ENCODE data around the gene NKX2-3.

The NKX2-3 gene

DNA sequence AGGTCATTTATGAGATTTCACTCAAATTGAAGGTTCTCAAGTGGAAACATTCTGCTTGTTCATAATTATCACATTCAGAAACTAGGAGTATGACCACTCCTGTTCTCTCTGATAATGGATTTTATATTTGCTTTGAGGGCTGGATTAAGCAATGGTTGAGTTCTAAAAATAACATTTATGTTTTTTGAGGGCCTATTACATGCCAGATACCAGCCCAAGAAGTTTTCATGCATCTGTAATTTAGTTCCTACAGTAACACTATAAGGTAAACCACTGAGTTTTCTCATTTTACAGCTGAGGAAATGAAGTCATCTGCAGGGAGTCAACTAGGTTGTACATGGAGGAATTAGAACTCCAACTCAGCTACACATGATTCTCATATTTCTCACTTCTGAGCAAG lies 25.5 kb upstream of the NKX2-3 start:
- H3K4me3 ChIP-seq (ENCODE audit: control insufficient read depth, low read depth, low read length) = no peak overlapping the region
- DNase-seq (ENCODE audit: low read depth) = no peak
- TF ChIP-seq, protein P1, sequence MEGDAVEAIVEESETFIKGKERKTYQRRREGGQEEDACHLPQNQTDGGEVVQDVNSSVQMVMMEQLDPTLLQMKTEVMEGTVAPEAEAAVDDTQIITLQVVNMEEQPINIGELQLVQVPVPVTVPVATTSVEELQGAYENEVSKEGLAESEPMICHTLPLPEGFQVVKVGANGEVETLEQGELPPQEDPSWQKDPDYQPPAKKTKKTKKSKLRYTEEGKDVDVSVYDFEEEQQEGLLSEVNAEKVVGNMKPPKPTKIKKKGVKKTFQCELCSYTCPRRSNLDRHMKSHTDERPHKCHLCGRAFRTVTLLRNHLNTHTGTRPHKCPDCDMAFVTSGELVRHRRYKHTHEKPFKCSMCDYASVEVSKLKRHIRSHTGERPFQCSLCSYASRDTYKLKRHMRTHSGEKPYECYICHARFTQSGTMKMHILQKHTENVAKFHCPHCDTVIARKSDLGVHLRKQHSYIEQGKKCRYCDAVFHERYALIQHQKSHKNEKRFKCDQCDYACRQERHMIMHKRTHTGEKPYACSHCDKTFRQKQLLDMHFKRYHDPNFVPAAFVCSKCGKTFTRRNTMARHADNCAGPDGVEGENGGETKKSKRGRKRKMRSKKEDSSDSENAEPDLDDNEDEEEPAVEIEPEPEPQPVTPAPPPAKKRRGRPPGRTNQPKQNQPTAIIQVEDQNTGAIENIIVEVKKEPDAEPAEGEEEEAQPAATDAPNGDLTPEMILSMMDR (conservative IDR thresholded peaks at IDR 0.05; ENCODE audit: control insufficient read depth, insufficient read depth, low read depth, low read length) = no peak

DNA sequence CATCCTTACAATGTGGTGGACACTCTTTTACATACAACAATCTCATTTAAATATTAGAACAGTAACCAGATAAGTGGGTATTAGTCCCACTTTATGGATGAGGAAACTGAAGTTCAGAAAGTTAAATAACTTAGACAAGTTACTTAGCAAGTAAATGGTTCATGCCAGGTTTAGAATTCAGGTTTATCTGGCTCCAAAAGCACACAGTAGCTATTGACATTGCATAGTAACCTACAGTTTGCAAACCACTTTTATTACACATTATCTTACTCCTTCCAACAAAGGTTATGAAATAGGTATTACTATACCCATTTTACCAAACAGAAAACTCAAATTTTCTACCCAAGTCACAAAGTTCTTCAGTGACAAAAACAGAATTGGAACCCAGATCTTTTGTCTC lies 19.7 kb upstream of the NKX2-3 start:
- DNase-seq (ENCODE audit: low read depth) = no peak
- H3K4me3 ChIP-seq (ENCODE audit: control insufficient read depth, low read depth, low read length) = no peak overlapping the region
- TF ChIP-seq, protein P1 (conservative IDR thresholded peaks at IDR 0.05; ENCODE audit: control insufficient read depth, insufficient read depth, low read depth, low read length) = no peak

DNA sequence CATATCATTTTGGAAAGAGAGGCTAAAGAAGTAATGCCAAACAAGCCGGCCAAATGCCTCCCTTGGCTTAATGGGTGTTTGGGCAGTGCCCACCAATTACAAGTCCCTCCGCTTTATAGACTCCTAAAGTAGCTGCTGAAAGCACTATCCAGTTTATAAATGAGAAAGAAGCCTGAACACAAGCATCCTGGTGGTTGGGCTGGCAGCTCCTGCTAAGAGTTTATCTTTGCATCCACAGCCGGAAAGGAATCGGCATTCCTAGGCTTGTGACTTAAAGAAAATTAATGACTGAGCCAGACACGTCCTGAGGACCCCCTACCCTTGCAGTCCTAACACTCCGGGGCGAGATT lies 13.1 kb upstream of the NKX2-3 start:
- no peak overlapping the region for H3K4me3 ChIP-seq (ENCODE audit: control insufficient read depth, low read depth, low read length)
- TF ChIP-seq, protein P1 (conservative IDR thresholded peaks at IDR 0.05; ENCODE audit: control insufficient read depth, insufficient read depth, low read depth, low read length) = no peak
- DNase-seq (ENCODE audit: low read depth) = no peak

DNA sequence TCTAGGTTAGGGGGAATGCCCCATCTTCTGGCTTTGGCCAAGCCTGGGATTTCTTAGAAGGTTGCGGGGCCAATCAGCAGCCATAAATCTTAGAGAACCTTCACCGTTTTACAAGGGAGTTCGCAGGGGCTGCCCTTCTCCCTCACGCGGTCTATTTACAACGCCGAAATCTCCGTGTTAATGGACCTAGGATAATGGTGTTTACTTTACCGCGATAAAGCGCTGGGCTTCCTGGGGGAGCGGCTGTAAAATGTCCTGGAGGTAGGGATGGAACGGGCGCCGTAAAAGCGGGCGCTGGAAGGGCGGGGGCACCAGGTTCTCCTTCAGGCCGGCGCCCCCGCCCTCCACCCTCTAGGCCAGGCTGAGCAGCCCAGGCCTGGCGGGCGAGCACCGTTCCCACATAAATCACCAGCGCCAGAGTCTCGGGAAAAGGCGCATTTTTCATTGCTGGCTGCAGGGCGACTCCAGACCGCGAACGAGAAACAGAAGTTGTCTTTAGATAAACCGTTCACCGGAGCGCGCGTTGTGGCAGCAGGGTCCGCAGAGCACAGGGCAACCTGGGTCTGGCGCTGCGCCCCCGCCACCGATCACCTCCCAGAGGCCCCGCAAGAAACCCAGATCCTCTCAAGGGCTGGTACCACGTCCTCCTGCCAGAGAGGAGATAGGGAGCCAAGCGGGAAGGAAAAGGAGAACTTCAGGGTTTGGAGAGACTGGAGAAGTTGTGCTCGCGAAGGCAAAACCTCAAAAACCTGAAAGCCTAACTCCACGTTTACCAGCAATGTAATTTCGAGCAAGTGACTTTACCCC lies 12.5 kb upstream of the NKX2-3 start:
- DNase-seq (ENCODE audit: low read depth) = no peak
- H3K4me3 ChIP-seq (ENCODE audit: control insufficient read depth, low read depth, low read length) = no peak overlapping the region
- TF ChIP-seq, protein P1 (conservative IDR thresholded peaks at IDR 0.05; ENCODE audit: control insufficient read depth, insufficient read depth, low read depth, low read length) = no peak

DNA sequence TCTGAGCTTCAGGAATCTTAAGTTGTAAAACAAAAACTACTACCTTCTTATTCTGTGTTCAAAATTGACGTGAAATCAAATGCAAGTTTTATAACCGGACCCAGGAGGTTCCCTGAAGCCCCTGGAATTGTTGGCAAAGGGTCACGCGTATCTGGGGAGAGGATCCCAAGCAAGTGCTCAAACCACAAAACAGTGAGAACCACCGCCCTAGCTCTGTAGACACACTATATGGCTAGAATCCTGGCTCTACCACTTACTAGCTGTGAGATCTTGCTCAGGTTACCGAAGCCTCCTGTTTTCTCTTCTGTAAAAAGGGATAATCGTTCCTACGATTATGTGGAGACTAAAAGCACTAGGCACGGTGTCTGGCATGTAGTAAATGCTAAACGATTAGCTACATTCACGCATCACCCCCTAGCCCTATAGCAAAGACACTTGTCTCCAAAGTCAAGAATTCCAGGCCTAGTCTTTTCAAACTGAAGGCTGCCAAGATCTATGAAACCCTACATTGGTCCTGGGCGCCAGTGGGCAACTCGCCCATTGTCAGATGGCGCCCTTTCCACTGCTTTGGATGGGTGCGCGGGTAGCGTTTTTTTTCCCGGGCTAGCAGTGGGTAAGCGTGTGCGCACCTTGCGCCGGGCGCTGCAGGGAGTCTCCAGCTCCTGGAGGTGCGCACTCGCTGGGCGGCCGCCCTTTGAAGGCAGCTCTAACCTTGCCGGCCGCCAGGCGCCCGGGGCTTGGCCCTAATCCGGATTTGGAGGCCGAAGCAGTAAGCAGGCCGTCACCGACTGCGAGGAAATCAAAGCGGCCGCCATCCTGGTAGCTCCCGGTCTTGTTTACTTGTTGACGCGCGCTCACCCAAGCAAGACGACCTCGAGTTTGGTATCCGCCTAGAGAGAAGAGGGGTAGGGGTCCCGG lies 11.6 kb upstream of the NKX2-3 start:
- no peak for DNase-seq (ENCODE audit: low read depth)
- H3K4me3 ChIP-seq (ENCODE audit: control insufficient read depth, low read depth, low read length) = no peak overlapping the region
- TF ChIP-seq, protein P1 (conservative IDR thresholded peaks at IDR 0.05; ENCODE audit: control insufficient read depth, insufficient read depth, low read depth, low read length) = no peak

DNA sequence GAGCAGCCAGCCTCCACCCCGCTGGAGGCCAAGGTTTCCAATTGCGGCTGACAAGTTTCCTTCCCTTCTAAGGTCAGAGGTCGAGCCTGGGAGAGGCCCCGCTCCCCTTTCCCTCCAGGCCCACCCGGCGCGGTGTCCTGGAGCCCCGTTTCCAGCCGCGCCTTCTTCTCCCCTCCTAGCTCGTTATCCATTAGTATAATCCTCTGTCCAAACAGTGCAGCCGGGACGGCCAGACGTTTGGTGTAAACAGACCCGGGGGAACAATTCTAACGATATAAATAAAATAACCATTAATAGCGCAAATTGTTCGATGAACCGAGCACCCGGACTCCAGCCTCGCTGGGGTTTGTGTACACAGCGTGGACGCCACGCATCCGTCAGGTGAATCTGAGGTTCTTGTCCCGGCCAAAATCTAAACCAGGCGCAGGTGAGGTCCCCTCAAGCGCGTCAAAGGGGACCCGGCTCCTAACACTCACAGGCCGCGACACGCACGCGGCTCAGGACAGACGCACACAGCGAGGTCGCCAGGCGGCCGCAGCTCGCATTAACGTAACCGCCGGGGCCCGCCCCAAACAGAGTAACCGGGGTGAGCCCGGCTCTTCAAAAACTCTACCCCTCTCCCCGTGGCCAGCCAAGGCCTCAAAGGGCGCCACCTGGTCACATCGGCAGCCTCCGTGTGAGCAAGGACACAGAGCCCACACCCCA lies 10.8 kb upstream of the NKX2-3 start:
- H3K4me3 ChIP-seq (ENCODE audit: control insufficient read depth, low read depth, low read length) = no peak overlapping the region
- no peak for DNase-seq (ENCODE audit: low read depth)
- TF ChIP-seq, protein P1 (conservative IDR thresholded peaks at IDR 0.05; ENCODE audit: control insufficient read depth, insufficient read depth, low read depth, low read length) = no peak

Data from fibroblast of mammary gland (primary cell).